ENCODE measurements around the gene TNPO3. TPM values are rescaled to one million over a fixed set of nuclear protein-coding genes. Genes with fewer than 3 reads are reported as not detected.

Gene TNPO3
- total and polyA plus RNA-seq, 2 of the 4 experiments (the other 2 are of a cell fraction): 24.2 to 77.2 TPM

- Histone ChIP-seq H3K14ac (replicated peaks; ENCODE audit: low read depth, low read length) (no peak overlapping the region), H4K5ac (ENCODE audit: low read depth, low read length) (no peak overlapping the region), H3K23ac (ENCODE audit: low read depth, low read length) (no peak overlapping the region), H3K36me3 (ENCODE audit: control insufficient read depth, insufficient read depth, low read length) (no peaks in the 10 kb centered on the region), H3K56ac (ENCODE audit: extremely low read depth, insufficient read depth, low read length) (no peak overlapping the region), H2BK15ac (ENCODE audit: low read depth, low read length) (no peak overlapping the region), H4K91ac (ENCODE audit: insufficient read depth, low read depth, low read length) (no peak overlapping the region), H3K4me2 (ENCODE audit: low read depth, low read length) (no peak overlapping the region), H2BK5ac (ENCODE audit: low read depth, low read length, poor library complexity, severe bottlenecking) (no peak overlapping the region), H3K9me1 (ENCODE audit: insufficient read depth, low read length) (no peaks in the 10 kb centered on the region), H3K79me1 (ENCODE audit: low read depth in 1 of 2, low read length in 2 of 2) (no peaks in the 10 kb centered on the region), H2AK5ac (ENCODE audit: low read depth, low read length) (no peak overlapping the region), H2AK9ac (replicated peaks; ENCODE audit: low read depth, low read length, poor library complexity) (no peak overlapping the region), H4K20me1 (ENCODE audit: insufficient read depth, low read length) (no peaks in the 10 kb centered on the region), H3K4me3 (ENCODE audit: insufficient read depth, low read depth, low read length) (no peak overlapping the region), H2AFZ (replicated peaks; ENCODE audit: low read length, poor library complexity) (no peak overlapping the region), H4K8ac (ENCODE audit: low read depth in 2 of 2, low read length in 2 of 2) (no peak overlapping the region), H3K9ac (ENCODE audit: low read depth, low read length) (no peak overlapping the region), H3K27ac (ENCODE audit: insufficient read depth, low read length) (no peak overlapping the region), H2BK20ac (ENCODE audit: low read depth, low read length) (no peak overlapping the region), H3K4ac (ENCODE audit: low read depth, low read length) (no peak overlapping the region), H3K27me3 (ENCODE audit: control insufficient read depth, insufficient read depth, low read length) (peaks cover 54% of the 10 kb centered on the region), H2BK120ac (ENCODE audit: low read depth, low read length) (no peak overlapping the region), H3K4me1 (ENCODE audit: control insufficient read depth, insufficient read depth, low read length) (no peaks in the 10 kb centered on the region), H3K9me3 (ENCODE audit: control insufficient read depth, insufficient read depth, low read length) (no peaks in the 10 kb centered on the region), H3K18ac (ENCODE audit: low read depth, low read length) (no peak overlapping the region)
- BruUV-seq (replicated peaks): no TSS peak
- in situ Hi-C loops (cut with MboI; ENCODE audit: low sequenced_read_pairs) (no loop called here), dilution Hi-C loops (cut with HindIII; ENCODE audit: low sequenced_read_pairs, unreplicated experiment) (no loop called here), intact Hi-C loops (cut with micrococcal nuclease) (no loop called here)
- ATAC-seq (ENCODE audit: low read depth) (no peak), DNase-seq (no peak)
- WGBS, 2 experiments (ENCODE audit: extremely low coverage in 2 of 2, insufficient read length in 1 of 2): 80% methylated on average over 1 of the region's 19 CpGs; no CpG with 5 or more reads in 1 of the 2 experiments
- POLR2A ChIA-PET (ENCODE audit: unreplicated experiment): no interaction called here
- no peak for TF ChIP-seq CHD1 (IDR thresholded peaks at IDR 0.05; ENCODE audit: low read depth, low read length)
- no peak for TF ChIP-seq NFE2L2 (IDR thresholded peaks at IDR 0.05; ENCODE audit: low read depth, low read length)
- no peak for TF ChIP-seq RAD21 (IDR thresholded peaks at IDR 0.05; ENCODE audit: low read length)
- CTCF ChIA-PET: interaction anchor here (1.0 kb wide), 1 partner anchor 184 kb away, joined by 4 read pairs; no protein-coding TSS in a partner anchor
These were observed 147.9 kb downstream of the TNPO3 start for GRCh38 chr7:128906766-128907559.
